Caco-2 (cell line): ENCODE data around the gene PCBP3. TPM values are rescaled to one million over a fixed set of nuclear protein-coding genes. Genes with fewer than 3 reads are reported as not detected.
A peak's percentile ranks its signal among the peaks of the same experiment; 100 is the strongest.

Experiments
- BruUV-seq: library from RNA; stranded (reverse); fragments of 400-500 nt; replicated peaks from 2 replicates; lab custom pipeline; 2021; lab: Mats Ljungman, UMichigan
- CTCF ChIA-PET: fragments of 300-600 bp; sonication (Branson Sonifier 250); formaldehyde crosslinking; loops from one replicate; lab custom pipeline; 2022; ENCODE audit warnings: antibody characterized with exemption; lab: Charles Lee
- POLR2A ChIA-PET: fragments of 300-600 bp; sonication (Branson Sonifier 250); formaldehyde crosslinking; loops from one replicate; lab custom pipeline; 2022; ENCODE audit warnings: antibody characterized with exemption; lab: Charles Lee
- DNase-seq, 2 experiments: peaks; one replicate each; pipeline versions ENCODE4 v3.0.0 to v3.0.0-alpha.2; 2020 to 2022
- H3K27me3 ChIP-seq: replicated peaks from 2 replicates; pipeline ENCODE4 v1.6.0; 2011; ENCODE audit warnings: low read length; ENCODE audit not compliant: control insufficient read depth, insufficient read depth
- H3K36me3 ChIP-seq: 2 replicates; pipeline ENCODE4 v1.5.1; 2011; ENCODE audit warnings: low read length; ENCODE audit not compliant: control insufficient read depth, insufficient read depth
- H3K4me1 ChIP-seq: fragments of 250-450 bp; sonication (Bioruptor Pico); 2 replicates; pipeline ENCODE4 v1.5.1; 2020; ENCODE audit warnings: mild to moderate bottlenecking
- H3K4me3 ChIP-seq: 2 replicates; pipeline ENCODE4 v1.5.1; 2011; ENCODE audit warnings: low read depth, mild to moderate bottlenecking, control low read depth, low read length
- H3K9me3 ChIP-seq: fragments of 250-450 bp; sonication (Bioruptor Pico); 2 replicates; pipeline ENCODE4 v1.5.1; 2020; ENCODE audit warnings: mild to moderate bottlenecking, moderate library complexity
- H3K27ac Mint-ChIP-seq: one replicate; pipeline ENCODE4 v1.8.0; 2022; ENCODE audit warnings: mixed read lengths; ENCODE audit not compliant: unreplicated experiment
- H3K27me3 Mint-ChIP-seq: one replicate; pipeline ENCODE4 v1.8.0; 2022; ENCODE audit warnings: mixed read lengths; ENCODE audit not compliant: insufficient read depth, unreplicated experiment
- H3K36me3 Mint-ChIP-seq: one replicate; pipeline ENCODE4 v1.8.0; 2022; ENCODE audit warnings: mild to moderate bottlenecking, mixed read lengths; ENCODE audit not compliant: insufficient read depth, unreplicated experiment
- H3K4me1 Mint-ChIP-seq: one replicate; pipeline ENCODE4 v1.8.0; 2022; ENCODE audit warnings: low read depth, mixed read lengths; ENCODE audit not compliant: unreplicated experiment
- H3K4me3 Mint-ChIP-seq: one replicate; pipeline ENCODE4 v1.8.0; 2022; ENCODE audit warnings: mild to moderate bottlenecking, moderate library complexity, mixed read lengths; ENCODE audit not compliant: unreplicated experiment
- H3K9me3 Mint-ChIP-seq: one replicate; pipeline ENCODE4 v1.8.0; 2022; ENCODE audit warnings: mixed read lengths; ENCODE audit not compliant: unreplicated experiment
- intact Hi-C: fragments of 100-400 bp; cut with micrococcal nuclease; formaldehyde crosslinking; loops from one replicate; pipeline ENCODE4 v1.10.0; 2022; ENCODE audit not compliant: unreplicated experiment
- total RNA-seq: library from RNA; stranded (reverse); gene quantifications from 2 replicates; pipeline ENCODE4 v1.2.3, GENCODE V29; 2022
- TF ChIP-seq, protein P1 (sequence below), 2 experiments: fragments of 200-600 bp in 1 of 2; IDR thresholded peaks; 1 replicate in 1 of 2; 2 replicates in 1 of 2; pipeline versions ENCODE4 v1.5.1 to v1.8.0; 2011 to 2022; ENCODE audit warnings: antibody characterized with exemption in 1 of 2, control low read depth in 1 of 2, inconsistent platforms in 1 of 2, low read depth in 1 of 2, low read length in 1 of 2, mild to moderate bottlenecking in 1 of 2, moderate library complexity in 1 of 2; ENCODE audit not compliant: insufficient read depth in 1 of 2, severe bottlenecking in 1 of 2, unreplicated experiment in 1 of 2

Gene PCBP3
- total RNA-seq, 1 experiment from 2014 or later: 0.75 TPM

DNA sequence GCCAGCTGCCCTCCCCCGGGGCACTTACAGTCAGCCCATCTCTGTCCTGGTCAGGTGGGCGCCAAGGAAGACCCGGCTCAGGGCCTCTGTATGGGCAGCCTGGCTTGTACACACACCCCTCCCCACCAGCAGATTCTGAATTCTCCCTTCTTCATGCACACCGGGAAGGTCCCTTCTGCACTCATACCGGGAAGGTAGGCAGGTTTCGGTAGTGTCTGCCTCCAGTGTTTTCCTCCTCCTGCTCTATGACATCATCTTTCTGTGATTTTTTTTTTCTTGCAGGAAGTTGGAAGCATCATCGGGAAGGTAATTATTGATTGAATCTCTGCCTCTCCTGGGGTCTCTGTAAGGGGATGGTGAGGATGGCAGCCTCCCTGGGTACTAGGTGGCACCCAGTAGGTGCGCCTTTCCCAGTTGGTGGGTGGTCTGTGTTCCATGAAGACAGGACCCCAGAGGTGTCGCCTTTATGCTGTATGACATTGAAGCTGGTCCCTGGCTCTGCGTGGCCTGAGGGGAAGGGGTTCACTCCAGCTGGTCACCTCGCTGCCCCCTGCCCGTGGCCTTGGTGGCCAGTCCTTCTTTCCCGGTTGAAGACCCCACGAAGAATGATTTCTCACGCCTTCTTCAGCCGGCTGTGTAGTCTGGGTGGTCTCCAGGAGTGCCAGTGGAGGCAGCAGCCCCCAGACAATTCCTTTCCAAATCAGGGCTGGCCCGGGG is 255.9 kb downstream of the PCBP3 start:
- Mint-ChIP-seq H3K4me3 (no peak overlapping the region), H3K9me3 (no peaks in the 10 kb centered on the region), H3K4me1 (no peaks in the 10 kb centered on the region), H3K27me3 (peaks cover 10% of the 10 kb centered on the region), H3K36me3 (no peaks in the 10 kb centered on the region), H3K27ac (no peak overlapping the region)
- TF ChIP-seq, protein P1, sequence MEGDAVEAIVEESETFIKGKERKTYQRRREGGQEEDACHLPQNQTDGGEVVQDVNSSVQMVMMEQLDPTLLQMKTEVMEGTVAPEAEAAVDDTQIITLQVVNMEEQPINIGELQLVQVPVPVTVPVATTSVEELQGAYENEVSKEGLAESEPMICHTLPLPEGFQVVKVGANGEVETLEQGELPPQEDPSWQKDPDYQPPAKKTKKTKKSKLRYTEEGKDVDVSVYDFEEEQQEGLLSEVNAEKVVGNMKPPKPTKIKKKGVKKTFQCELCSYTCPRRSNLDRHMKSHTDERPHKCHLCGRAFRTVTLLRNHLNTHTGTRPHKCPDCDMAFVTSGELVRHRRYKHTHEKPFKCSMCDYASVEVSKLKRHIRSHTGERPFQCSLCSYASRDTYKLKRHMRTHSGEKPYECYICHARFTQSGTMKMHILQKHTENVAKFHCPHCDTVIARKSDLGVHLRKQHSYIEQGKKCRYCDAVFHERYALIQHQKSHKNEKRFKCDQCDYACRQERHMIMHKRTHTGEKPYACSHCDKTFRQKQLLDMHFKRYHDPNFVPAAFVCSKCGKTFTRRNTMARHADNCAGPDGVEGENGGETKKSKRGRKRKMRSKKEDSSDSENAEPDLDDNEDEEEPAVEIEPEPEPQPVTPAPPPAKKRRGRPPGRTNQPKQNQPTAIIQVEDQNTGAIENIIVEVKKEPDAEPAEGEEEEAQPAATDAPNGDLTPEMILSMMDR (IDR thresholded peaks at IDR 0.05; ENCODE audit: insufficient read depth in 1 of 2, low read depth in 1 of 2, low read length in 1 of 2, severe bottlenecking in 1 of 2, unreplicated experiment in 1 of 2): no peak
- Histone ChIP-seq H3K4me1 (no peaks in the 10 kb centered on the region), H3K27me3 (no peaks in the 10 kb centered on the region), H3K4me3 (no peak overlapping the region), H3K36me3 (no peaks in the 10 kb centered on the region), H3K9me3 (no peaks in the 10 kb centered on the region)
- BruUV-seq: no TSS peak
- POLR2A ChIA-PET: no interaction called here
- CTCF ChIA-PET: no interaction called here
- intact Hi-C loops: no loop called here
- DNase-seq: peak in 1 of 2 experiments; percentile 21

GRCh38 chr21:45900034-45900868 is 256.7 kb downstream of the PCBP3 start:
- H3K27me3 ChIP-seq: no peaks in the 10 kb centered on the region
- Mint-ChIP-seq H3K9me3 (no peaks in the 10 kb centered on the region), H3K36me3 (no peaks in the 10 kb centered on the region), H3K27me3 (peaks cover 10% of the 10 kb centered on the region), H3K4me3 (no peak overlapping the region), H3K27ac (no peak overlapping the region), H3K4me1 (no peaks in the 10 kb centered on the region)
- ChIA-PET CTCF (no interaction called here), POLR2A (no interaction called here)
- H3K4me3 ChIP-seq: no peak overlapping the region
- DNase-seq: no peak
- BruUV-seq: no TSS peak
- TF ChIP-seq, protein P1 (IDR thresholded peaks at IDR 0.05; ENCODE audit: insufficient read depth in 1 of 2, low read depth in 1 of 2, low read length in 1 of 2, severe bottlenecking in 1 of 2, unreplicated experiment in 1 of 2): no peak
- intact Hi-C loops: no loop called here
- no peaks in the 10 kb centered on the region for H3K4me1 ChIP-seq
- no peaks in the 10 kb centered on the region for H3K9me3 ChIP-seq
- H3K36me3 ChIP-seq: no peaks in the 10 kb centered on the region

- intact Hi-C loops: no loop called here
- no peaks in the 10 kb centered on the region for H3K4me1 ChIP-seq
- ChIA-PET CTCF (no interaction called here), POLR2A (no interaction called here)
- peak in 1 of 2 experiments; percentile 24 for DNase-seq
- H3K36me3 Mint-ChIP-seq: no peaks in the 10 kb centered on the region
- H3K27ac Mint-ChIP-seq: no peak overlapping the region
- no peak overlapping the region for H3K4me3 ChIP-seq
- peaks cover 10% of the 10 kb centered on the region for H3K27me3 Mint-ChIP-seq
- H3K27me3 ChIP-seq: no peaks in the 10 kb centered on the region
- no peaks in the 10 kb centered on the region for H3K9me3 Mint-ChIP-seq
- BruUV-seq: no TSS peak
- H3K9me3 ChIP-seq: no peaks in the 10 kb centered on the region
- H3K4me1 Mint-ChIP-seq: no peaks in the 10 kb centered on the region
- TF ChIP-seq, protein P1 (IDR thresholded peaks at IDR 0.05; ENCODE audit: insufficient read depth in 1 of 2, low read depth in 1 of 2, low read length in 1 of 2, severe bottlenecking in 1 of 2, unreplicated experiment in 1 of 2): no peak
- H3K36me3 ChIP-seq: no peaks in the 10 kb centered on the region
- no peak overlapping the region for H3K4me3 Mint-ChIP-seq
These were observed 257.7 kb downstream of the PCBP3 start for GRCh38 chr21:45901061-45901690.
